ENCODE data around the gene SYT5. TPM values are rescaled to one million over a fixed set of nuclear protein-coding genes. Genes with fewer than 3 reads are reported as not detected.
"Not testable (repeated sequence)": the region's sequence is repeated elsewhere in the genome, so short reads cannot be mapped to it uniquely, and the experiment has no call there.

SYT5 gene
- total RNA-seq, 1 donor: not detected

DNA sequence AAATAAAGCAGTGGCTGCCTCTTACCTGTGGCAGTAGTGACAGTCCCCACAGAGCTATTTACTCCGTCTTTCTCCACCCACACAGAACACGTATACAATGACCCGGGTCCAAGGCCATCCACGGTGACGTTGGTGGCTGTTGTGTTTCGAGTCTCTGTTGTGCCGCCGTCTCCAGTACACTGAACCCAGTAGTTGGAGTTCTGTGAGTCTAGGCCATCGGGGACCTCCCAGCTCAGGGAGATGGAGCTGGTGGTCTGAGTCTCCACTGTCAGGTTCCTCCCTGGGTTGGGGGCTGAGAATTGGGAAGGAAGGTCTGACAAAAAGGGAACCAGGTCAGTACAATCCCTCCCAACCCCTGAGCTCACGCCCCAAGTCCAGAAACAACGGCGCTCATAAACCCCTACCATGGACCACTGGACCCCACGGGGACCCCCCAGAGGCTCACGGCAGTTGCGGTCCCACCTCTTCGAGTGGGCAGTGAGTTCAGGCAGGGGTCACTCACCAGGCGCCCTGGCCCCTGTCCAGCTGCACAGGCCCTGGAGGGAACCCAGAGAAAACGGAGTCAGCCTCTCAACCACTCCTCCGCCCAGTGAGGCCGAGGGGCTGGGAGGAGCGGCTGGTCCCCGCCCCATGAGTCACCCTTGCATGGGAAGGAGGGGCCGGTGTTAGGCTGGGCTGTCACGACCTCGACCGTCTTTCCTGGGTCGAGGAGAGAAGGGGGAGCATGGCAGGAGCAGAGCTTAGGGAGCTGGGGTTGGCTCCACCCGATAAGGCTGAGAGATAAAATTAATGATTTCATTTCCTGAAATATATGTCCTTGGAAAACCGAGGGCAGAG is 26.8 kb upstream of the SYT5 start:
- Histone ChIP-seq H3K79me2 (ENCODE audit: insufficient read depth, low read length) (no peaks in the 10 kb centered on the region), H2AFZ (ENCODE audit: low read length) (no peak overlapping the region), H3K4me1 (ENCODE audit: insufficient read depth, low read length) (peaks cover 26% of the 10 kb centered on the region), H3K36me3 (ENCODE audit: insufficient read depth, low read length) (no peaks in the 10 kb centered on the region), H3K4me2 (ENCODE audit: insufficient read depth, low read length) (peak overlapping the region; percentile 55), H3K27ac (ENCODE audit: low read depth, low read length) (no peak overlapping the region), H3K9me3 (ENCODE audit: low read depth, low read length) (no peaks in the 10 kb centered on the region), H4K20me1 (ENCODE audit: insufficient read depth, low read length) (peaks cover 2% of the 10 kb centered on the region), H3K27me3 (ENCODE audit: insufficient read depth, low read length) (no peaks in the 10 kb centered on the region), H3K4me3 (ENCODE audit: insufficient read depth, low read length) (peak overlapping the region; percentile 46)
- peak; percentile 99 for DNase-seq (ENCODE audit: insufficient read length, low spot score, missing footprints)
- TF ChIP-seq, protein P1, sequence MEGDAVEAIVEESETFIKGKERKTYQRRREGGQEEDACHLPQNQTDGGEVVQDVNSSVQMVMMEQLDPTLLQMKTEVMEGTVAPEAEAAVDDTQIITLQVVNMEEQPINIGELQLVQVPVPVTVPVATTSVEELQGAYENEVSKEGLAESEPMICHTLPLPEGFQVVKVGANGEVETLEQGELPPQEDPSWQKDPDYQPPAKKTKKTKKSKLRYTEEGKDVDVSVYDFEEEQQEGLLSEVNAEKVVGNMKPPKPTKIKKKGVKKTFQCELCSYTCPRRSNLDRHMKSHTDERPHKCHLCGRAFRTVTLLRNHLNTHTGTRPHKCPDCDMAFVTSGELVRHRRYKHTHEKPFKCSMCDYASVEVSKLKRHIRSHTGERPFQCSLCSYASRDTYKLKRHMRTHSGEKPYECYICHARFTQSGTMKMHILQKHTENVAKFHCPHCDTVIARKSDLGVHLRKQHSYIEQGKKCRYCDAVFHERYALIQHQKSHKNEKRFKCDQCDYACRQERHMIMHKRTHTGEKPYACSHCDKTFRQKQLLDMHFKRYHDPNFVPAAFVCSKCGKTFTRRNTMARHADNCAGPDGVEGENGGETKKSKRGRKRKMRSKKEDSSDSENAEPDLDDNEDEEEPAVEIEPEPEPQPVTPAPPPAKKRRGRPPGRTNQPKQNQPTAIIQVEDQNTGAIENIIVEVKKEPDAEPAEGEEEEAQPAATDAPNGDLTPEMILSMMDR (IDR thresholded peaks at IDR 0.05; ENCODE audit: extremely low read depth, low read depth, low read length): no peak

- not testable (repeated sequence) for H3K4me2 ChIP-seq (ENCODE audit: insufficient read depth, low read length); H3K4me1 ChIP-seq (ENCODE audit: insufficient read depth, low read length); H3K79me2 ChIP-seq (ENCODE audit: insufficient read depth, low read length); H3K36me3 ChIP-seq (ENCODE audit: insufficient read depth, low read length); H3K27me3 ChIP-seq (ENCODE audit: insufficient read depth, low read length); H3K4me3 ChIP-seq (ENCODE audit: insufficient read depth, low read length); H3K9me3 ChIP-seq (ENCODE audit: low read depth, low read length); H4K20me1 ChIP-seq (ENCODE audit: insufficient read depth, low read length); H2AFZ ChIP-seq (ENCODE audit: low read length); H3K27ac ChIP-seq (ENCODE audit: low read depth, low read length)
- peak; percentile 79 for DNase-seq (ENCODE audit: insufficient read length, low spot score, missing footprints)
- TF ChIP-seq, protein P1 (IDR thresholded peaks at IDR 0.05; ENCODE audit: extremely low read depth, low read depth, low read length): peak; percentile 37
Observed at GRCh38 chr19:55202199-55202598, 22.1 kb upstream of the SYT5 start.

- Histone ChIP-seq H3K79me2 (ENCODE audit: insufficient read depth, low read length) (no peaks in the 10 kb centered on the region), H3K9me3 (ENCODE audit: low read depth, low read length) (no peaks in the 10 kb centered on the region), H3K4me1 (ENCODE audit: insufficient read depth, low read length) (no peaks in the 10 kb centered on the region), H3K4me3 (ENCODE audit: insufficient read depth, low read length) (no peak overlapping the region), H3K36me3 (ENCODE audit: insufficient read depth, low read length) (no peaks in the 10 kb centered on the region), H4K20me1 (ENCODE audit: insufficient read depth, low read length) (no peaks in the 10 kb centered on the region), H3K27me3 (ENCODE audit: insufficient read depth, low read length) (no peaks in the 10 kb centered on the region), H3K27ac (ENCODE audit: low read depth, low read length) (no peak overlapping the region), H3K4me2 (ENCODE audit: insufficient read depth, low read length) (no peak overlapping the region), H2AFZ (ENCODE audit: low read length) (no peak overlapping the region)
- TF ChIP-seq, protein P1 (IDR thresholded peaks at IDR 0.05; ENCODE audit: extremely low read depth, low read depth, low read length): no peak
- DNase-seq (ENCODE audit: insufficient read length, low spot score, missing footprints): no peak
Observed at GRCh38 chr19:55199620-55200204, 19.6 kb upstream of the SYT5 start.

DNA sequence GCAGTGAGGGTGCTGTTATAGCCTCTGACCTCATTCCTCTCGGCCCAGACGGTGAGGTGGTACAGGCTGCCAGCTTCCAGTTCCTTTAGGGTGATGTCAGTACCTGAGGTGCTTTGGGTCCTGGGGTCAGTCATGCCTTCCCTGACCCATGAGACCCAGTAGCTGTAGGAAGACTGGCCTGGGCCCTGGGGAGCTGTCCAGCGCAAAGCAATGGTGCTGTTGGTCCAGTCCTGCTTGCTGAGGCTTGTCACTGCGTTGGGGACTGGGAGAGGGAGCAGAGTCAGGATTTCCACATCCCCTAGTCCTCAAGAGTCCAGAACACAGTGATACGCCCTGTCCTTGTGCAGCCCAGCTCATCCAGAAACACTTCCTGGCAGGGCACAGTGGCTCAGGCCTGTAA is 18.6 kb upstream of the SYT5 start:
- Histone ChIP-seq H3K4me3 (ENCODE audit: insufficient read depth, low read length) (no peak overlapping the region), H3K79me2 (ENCODE audit: insufficient read depth, low read length) (no peaks in the 10 kb centered on the region), H3K27me3 (ENCODE audit: insufficient read depth, low read length) (no peaks in the 10 kb centered on the region), H3K4me1 (ENCODE audit: insufficient read depth, low read length) (no peaks in the 10 kb centered on the region), H4K20me1 (ENCODE audit: insufficient read depth, low read length) (no peaks in the 10 kb centered on the region), H3K9me3 (ENCODE audit: low read depth, low read length) (no peaks in the 10 kb centered on the region), H3K4me2 (ENCODE audit: insufficient read depth, low read length) (no peak overlapping the region), H3K27ac (ENCODE audit: low read depth, low read length) (no peak overlapping the region), H2AFZ (ENCODE audit: low read length) (no peak overlapping the region), H3K36me3 (ENCODE audit: insufficient read depth, low read length) (no peaks in the 10 kb centered on the region)
- no peak for DNase-seq (ENCODE audit: insufficient read length, low spot score, missing footprints)
- TF ChIP-seq, protein P1 (IDR thresholded peaks at IDR 0.05; ENCODE audit: extremely low read depth, low read depth, low read length): no peak
